SIG-M5 (cell line): ENCODE results near the gene CD200.
"Not testable (repeated sequence)": the region's sequence is repeated elsewhere in the genome, so short reads cannot be mapped to it uniquely, and the experiment has no call there.

Experiments used
- DNase-seq: peaks from one replicate; lab custom pipeline; 2025; lab: John Stamatoyannopoulos, UW

Gene CD200

DNA sequence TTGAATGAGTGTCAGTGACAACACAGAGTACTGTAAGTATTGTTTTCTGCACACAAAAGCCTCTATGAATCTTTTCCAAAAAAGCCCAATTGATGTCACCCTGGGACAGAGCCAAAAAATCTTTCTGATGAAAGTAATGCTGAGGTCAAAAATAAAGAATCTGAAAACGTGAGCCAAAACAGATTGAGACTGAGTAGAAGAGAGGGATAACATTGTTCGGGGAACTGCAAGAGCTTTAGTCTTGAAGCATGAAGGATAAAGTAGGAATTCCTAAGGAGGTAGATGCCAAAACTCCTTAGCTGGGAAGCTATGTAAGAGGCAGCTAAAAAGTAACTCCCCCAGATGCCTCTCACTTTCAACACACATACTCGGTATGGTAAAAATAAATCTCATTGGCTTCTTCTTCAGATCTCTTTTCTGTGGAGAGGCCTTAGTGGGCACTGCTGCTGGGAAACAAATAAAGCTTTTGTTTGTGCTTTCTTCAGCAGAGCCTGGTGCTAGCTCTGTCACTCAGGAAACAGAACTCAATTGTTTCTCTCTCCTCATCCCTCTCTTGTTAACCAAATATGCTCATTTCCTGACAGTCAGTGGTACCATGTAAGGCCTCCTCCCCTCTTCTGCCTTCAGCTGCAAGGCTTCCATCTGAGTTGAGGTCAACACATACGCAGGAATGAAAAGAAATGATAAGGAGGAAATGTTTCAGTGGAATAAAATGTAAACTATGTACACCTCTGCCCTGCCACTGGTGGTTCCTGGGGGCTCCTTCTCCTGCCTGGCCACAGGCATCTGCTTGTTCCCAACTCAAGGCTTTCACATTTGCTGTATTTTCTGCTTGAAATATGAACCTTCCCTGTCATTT lies 58.1 kb downstream of the CD200 start:
- no peak for DNase-seq

DNA sequence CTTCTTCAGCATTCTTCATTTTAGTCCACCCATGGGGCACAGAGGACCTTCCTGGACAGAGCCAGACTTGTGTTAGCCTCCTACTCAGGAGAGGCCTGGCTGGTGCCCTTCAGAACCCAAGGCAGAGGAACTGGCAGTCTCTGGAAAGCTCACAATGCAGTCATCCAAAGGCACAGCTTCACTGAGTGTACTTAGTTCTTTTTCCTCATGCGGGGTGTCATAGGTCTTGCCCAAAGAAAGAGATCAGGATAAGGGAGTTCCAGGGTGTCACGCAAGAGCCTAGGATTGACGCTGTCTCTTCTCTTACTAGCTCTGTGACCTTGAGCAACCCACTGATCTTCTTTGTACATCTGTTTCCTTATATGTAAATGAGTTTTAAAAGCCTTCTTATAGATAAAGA lies 58.7 kb downstream of the CD200 start:
- no peak for DNase-seq

- DNase-seq = no peak
Measured at GRCh38 chr3:112392393-112393359, 59.7 kb downstream of the CD200 start.

DNA sequence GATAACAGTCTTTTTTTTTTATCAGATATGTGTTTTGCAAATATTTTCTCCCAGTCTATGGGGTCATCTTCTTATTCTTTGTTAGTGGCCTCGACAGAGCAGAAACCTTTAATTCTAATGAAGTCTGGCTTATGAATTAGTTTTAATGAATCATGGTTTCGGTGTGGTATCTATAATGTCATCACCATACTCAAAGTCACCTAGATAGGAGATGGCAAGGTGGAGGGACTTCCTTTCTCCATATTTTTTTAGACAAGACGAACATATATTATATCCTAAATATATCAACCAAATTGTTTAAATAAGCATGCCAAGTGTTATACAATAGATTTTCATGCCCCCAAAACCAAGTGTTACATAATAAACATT lies 60.4 kb downstream of the CD200 start:
- DNase-seq = no peak

GRCh38 chr3:112394003-112394640 lies 61.2 kb downstream of the CD200 start:
- no peak for DNase-seq

DNA sequence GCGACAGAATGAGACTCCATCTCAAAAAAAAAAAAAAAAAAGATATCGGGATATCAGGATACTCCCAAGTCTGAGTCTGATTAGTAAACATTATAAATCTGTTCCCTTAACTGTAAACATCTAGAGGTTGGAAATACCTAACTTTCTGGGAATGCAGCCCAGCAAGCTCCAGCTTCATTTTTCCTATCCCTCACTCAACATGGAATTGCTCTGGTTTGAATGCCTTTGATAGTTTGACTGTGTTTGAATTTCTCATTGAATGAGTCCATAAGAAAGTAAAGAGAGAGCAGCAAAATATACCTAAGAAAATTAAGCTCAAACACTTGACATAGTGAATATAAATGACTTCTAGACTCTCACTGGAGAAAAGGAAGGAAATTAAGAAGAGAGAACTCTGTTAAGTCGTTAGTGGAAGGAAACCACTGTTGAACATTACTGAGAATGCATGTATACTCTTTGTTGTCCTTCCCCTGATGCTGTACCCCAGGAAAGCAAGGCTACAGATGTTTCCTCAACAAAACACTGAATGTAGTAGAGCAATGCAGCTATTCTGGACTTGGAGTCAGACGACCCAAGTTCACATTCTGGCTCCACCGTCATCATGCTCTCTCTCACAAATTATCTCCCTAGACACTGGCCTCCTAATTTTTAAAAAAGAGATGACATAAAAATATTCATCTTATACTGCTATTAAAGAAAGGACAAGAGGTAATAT lies 62.4 kb downstream of the CD200 start:
- no peak for DNase-seq

- no peak for DNase-seq
Measured at GRCh38 chr3:112395896-112396290, 62.9 kb downstream of the CD200 start.

DNA sequence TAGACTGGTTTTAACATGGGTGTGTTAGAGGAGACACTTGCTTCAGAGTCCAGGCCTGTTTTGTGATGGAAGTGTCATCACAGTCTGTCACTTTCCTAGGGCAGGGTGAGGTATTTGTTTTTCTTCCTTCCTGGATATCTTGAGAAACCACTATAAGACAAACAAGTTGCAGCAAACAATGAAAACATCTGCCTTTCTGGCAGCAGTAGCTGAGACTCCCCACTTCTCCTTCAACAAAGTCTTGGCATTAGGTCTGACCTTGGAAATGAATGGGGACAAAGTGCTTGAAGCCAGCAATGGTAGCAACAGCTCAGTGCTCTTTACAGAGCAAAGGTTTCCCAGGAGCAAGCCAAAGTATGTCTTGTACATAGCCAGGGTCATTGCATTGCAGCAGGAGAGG lies 64.6 kb downstream of the CD200 start:
- DNase-seq = no peak

DNA sequence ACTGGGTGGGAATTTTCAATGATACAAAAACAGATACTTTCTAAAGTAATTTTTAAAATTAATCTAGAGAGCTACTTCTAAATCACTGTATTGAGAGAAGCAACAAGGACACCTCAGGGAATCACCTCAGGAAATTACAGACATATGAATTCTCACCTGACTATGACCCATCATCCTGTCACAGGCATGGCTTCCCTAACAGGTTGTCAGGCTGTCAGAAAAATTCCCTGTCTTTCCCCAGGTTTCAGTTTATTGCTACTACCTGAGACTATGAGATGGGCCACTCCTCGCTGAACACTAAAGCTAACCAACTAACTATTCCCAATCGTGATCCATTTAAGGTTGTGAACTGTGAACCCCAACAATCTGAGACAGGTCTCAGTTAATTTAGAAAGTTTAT lies 66.1 kb downstream of the CD200 start:
- DNase-seq = no peak

- not testable (repeated sequence) for DNase-seq
Measured at GRCh38 chr3:112399554-112399953, 66.6 kb downstream of the CD200 start.

DNA sequence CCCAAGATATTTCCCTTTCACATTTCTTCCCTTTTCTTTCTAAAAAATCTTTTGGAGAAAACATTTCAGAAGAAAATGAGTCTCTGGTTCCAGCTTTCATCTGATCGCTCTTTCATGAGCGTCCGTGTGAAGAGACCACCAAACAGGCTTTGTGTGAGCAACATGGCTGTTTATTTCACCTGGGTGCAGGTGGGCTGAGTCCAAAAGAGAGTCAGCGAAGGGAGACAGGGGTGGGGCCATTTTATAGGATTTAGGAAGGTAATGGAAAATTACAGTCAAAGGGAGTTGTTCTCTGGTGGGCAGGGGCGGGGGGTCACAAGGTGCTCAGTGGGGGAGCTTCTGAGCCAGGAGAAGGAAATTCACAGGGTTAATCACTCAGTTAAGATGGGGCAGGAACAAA lies 67.4 kb downstream of the CD200 start:
- not testable (repeated sequence) for DNase-seq

GRCh38 chr3:112401617-112402016 lies 68.7 kb downstream of the CD200 start:
- no peak for DNase-seq

DNA sequence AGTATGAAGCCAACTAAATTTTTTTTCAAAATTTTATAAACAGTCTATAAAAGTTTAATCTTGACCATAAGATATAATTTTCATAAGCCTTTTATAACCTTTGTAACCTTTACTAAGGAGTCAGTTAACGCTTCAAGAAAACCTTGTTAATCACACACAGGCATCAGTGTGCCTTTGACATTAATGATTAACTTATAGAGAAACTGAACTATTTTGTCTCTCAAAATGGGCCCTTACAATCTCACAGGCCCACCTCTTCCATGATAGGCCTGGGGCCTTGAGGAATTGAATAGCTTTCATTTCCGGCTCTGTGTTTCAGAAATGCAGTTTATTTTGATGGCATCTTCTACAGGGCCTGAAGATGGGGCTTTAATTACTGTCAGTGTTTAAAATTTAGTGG lies 70.1 kb downstream of the CD200 start:
- DNase-seq = no peak

DNA sequence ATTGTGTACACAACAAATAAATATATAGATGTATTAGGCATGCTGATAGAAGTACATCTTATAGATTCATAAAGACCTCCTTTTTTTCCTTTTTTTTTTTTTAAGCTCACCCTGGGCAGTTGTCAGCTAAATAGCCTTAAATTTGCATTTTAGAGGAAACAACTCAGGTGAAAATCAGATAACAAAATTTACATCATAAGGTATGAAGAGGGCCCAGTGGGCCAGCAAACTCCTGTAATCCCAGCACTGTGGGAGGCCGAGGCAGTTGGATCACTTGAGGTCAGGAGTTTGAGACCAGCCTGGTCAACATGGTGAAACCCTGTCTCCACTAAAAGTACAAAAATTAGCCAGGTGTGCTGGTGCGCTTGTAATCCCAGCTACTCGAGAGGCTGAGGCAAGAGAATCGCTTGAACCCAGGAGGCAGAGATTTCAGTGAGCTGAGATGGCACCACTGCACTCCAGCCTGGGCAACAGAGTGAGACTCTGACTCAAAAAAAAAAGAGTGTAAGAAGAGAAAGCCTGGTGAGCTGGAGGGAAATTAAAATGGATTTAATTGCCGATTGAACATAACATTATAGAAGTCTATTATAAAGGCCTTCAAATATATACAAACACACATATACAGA lies 72.1 kb downstream of the CD200 start:
- not testable (repeated sequence) for DNase-seq

GRCh38 chr3:112405845-112406244 lies 72.9 kb downstream of the CD200 start:
- DNase-seq = no peak

DNA sequence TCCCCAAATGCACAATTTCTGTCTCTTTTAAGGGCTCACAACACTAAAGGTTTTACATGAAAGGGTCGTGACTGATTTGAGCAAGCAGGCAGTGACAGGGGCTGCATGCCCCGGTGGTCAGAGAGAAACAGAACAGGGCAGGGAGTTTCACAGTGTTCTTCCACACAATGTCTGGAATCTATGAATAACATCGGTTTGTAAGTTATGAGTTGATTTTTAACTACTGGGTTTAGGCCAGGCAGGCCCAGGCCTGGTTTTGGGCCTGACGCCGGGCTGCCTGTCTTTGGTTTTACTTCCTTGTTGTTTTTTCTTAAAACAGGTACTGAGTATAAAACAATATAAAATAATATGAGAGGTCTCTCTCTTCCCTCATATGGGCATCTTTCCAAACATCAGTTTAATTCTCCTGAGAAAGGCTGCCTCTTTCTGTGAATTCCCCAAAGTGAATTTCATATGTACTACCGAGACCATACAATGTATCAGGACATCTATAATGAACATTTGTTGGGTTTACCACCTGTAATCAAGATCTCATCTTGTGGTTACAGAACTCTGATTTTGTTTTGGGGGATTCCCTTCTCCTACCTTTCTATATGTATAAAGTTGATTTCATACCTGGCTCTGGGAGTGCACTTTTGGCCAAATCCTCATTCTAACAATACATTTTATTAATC lies 74.4 kb downstream of the CD200 start:
- DNase-seq = no peak

DNA sequence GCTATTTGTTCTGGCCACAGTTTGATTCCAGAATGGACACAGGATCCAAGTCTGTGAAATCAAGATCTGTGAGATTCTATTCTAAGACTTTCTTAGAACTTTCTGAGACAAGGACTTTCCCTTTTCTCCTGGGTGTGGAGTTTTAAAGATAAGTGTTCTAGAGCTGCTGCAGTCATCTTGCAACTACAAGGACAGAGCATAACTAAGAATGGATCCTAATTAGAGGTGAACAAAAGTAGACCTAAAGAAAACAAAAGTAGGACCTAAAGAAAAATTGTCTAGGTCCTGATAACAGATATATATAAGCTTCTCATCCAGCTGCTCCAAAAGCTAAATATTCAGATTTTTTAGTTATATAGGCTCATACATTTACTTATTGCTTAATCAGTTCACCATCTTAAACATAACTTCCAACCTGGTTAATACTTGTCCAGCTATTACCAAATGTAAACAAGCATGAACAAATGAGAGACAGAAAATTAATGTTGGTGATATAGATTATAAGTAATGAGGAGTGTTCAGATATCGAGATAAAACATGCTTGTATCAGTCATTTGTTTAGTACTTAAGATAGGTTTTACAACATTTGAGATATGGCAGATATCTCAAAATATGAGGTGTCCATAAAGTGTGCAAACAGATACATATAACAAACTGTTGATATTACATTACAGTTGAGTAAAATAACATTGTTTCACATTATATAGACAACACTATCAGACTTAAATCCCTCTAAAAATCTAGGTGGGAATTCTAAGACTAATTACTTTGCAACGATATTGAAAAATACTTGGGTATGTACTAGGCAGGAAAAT lies 75.1 kb downstream of the CD200 start:
- DNase-seq = no peak

DNA sequence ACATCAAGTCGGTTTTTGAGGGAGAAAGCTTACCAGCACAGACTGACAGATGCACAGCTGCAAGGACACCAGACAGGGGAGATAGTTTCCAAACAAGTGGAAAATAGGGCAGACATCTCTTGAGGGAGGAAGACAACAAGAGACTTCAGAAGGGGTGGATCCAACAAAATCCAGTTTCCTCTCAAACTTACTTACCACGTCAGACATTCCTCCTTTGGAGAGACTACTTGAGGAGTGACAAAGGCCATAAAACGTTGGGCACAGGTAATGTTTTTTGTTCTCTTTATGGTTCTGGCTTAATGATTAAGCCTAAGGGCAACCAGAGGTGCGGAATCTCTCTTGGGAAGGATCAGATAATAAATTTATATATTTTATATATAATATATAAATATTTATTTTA lies 76.1 kb downstream of the CD200 start:
- DNase-seq = no peak

DNA sequence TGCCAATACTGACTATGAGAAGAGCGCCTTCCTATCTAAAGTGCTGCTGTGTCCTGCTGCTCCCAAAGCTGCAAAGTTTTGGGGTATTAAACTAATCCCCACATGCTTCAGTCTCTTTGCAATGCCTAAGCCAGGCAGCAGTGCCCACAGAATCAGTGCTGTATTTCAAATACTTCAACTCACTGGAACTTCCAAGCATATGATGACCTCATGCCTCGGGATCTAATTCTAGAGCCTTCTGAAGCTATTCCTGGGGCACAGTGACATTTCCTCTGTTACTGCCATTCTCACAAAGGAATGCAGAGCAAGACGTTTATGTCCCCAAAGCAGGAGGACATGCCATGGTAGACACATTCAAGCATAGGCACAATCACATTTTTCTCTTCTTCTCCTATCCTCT lies 78.5 kb downstream of the CD200 start:
- no peak for DNase-seq
